ENCODE data around the gene TUB.

The TUB gene

GRCh38 chr11:8062781-8063257 is 18.2 kb upstream of the TUB start:
- no peak for TF ChIP-seq CTCF (IDR thresholded peaks at IDR 0.05; ENCODE audit: borderline replicate concordance, insufficient read depth, low read depth, low read length)
- no peak overlapping the region for H3K4me3 ChIP-seq (ENCODE audit: low read depth, low read length)

GRCh38 chr11:8063324-8063723 is 17.7 kb upstream of the TUB start:
- TF ChIP-seq CTCF (IDR thresholded peaks at IDR 0.05; ENCODE audit: borderline replicate concordance, insufficient read depth, low read depth, low read length): no peak
- H3K4me3 ChIP-seq (ENCODE audit: low read depth, low read length): no peak overlapping the region

GRCh38 chr11:8065031-8065430 is 16.0 kb upstream of the TUB start:
- no peak for TF ChIP-seq CTCF (IDR thresholded peaks at IDR 0.05; ENCODE audit: borderline replicate concordance, insufficient read depth, low read depth, low read length)

GRCh38 chr11:8066036-8066910 is 14.7 kb upstream of the TUB start:
- no peak for TF ChIP-seq CTCF (IDR thresholded peaks at IDR 0.05; ENCODE audit: borderline replicate concordance, insufficient read depth, low read depth, low read length)
- H3K4me3 ChIP-seq (ENCODE audit: low read depth, low read length): no peak overlapping the region

More at GRCh38 chr11:8065031-8065430, 16.0 kb upstream of the TUB start:
- H3K4me3 ChIP-seq (ENCODE audit: low read depth, low read length): no peak overlapping the region

- no peak overlapping the region for H3K4me3 ChIP-seq (ENCODE audit: low read depth, low read length)
- TF ChIP-seq CTCF (IDR thresholded peaks at IDR 0.05; ENCODE audit: borderline replicate concordance, insufficient read depth, low read depth, low read length): no peak
Observed at GRCh38 chr11:8066911-8067455, 14.0 kb upstream of the TUB start.

- no peak for TF ChIP-seq CTCF (IDR thresholded peaks at IDR 0.05; ENCODE audit: borderline replicate concordance, insufficient read depth, low read depth, low read length)
- no peak overlapping the region for H3K4me3 ChIP-seq (ENCODE audit: low read depth, low read length)
Observed at GRCh38 chr11:8067567-8067928, 13.5 kb upstream of the TUB start.

Measured in GM12875 (cell line).